Measurements from ENCODE around the gene HES3. TPM values are rescaled to one million over a fixed set of nuclear protein-coding genes. Genes with fewer than 3 reads are reported as not detected.

The HES3 gene
- total and polyA plus RNA-seq, 2 of the 4 experiments (the other 2 are of a cell fraction) = not detected

GRCh38 chr1:6198646-6199297 is 45.2 kb upstream of the HES3 start (continued):
- no peak for TF ChIP-seq CEBPB (IDR thresholded peaks at IDR 0.05; ENCODE audit: low read depth, low read length)

GRCh38 chr1:6199298-6200187 is 44.4 kb upstream of the HES3 start, which contains the start of gene RPL22:
Gene RPL22, minus strand, starts transcription at chr1:6199595. Its CDS starts 22 bp downstream, at chr1:6199573.
- H3K9me3 ChIP-seq (ENCODE audit: control insufficient read depth, insufficient read depth, low read length) = no peaks in the 10 kb centered on the region
- peak within 1 kb of the TSS; percentile 75 for H2BK5ac ChIP-seq (ENCODE audit: low read depth, low read length, poor library complexity, severe bottlenecking)
- peaks cover 11% of the 10 kb centered on the region for H3K9me1 ChIP-seq (ENCODE audit: insufficient read depth, low read length)
- no TSS peak for BruUV-seq (replicated peaks)
- peak within 1 kb of the TSS; percentile 73 for H2BK120ac ChIP-seq (ENCODE audit: low read depth, low read length)
- ATAC-seq (ENCODE audit: low read depth) (peak; percentile 98), DNase-seq (peak; percentile 99)
- H3K14ac ChIP-seq (replicated peaks; ENCODE audit: low read depth, low read length) = peak within 1 kb of the TSS; percentile 79
- H2AK5ac ChIP-seq (ENCODE audit: low read depth, low read length) = peak within 1 kb of the TSS; percentile 98
- H4K8ac ChIP-seq (ENCODE audit: low read depth in 2 of 2, low read length in 2 of 2) = peak within 1 kb of the TSS; percentile 99
- peak within 1 kb of the TSS; percentile 82 for H4K5ac ChIP-seq (ENCODE audit: low read depth, low read length)
- no peak for TF ChIP-seq NFE2L2 (IDR thresholded peaks at IDR 0.05; ENCODE audit: low read depth, low read length)
- TF ChIP-seq USF2 (IDR thresholded peaks at IDR 0.05; ENCODE audit: low read depth, low read length) = peak; percentile 83
- peak; percentile 86 for TF ChIP-seq POLR2A (IDR thresholded peaks at IDR 0.05; ENCODE audit: low read depth, low read length)
- no peak for TF ChIP-seq RAD21 (IDR thresholded peaks at IDR 0.05; ENCODE audit: low read length)
- peak; percentile 96 for TF ChIP-seq MXI1 (IDR thresholded peaks at IDR 0.05; ENCODE audit: borderline replicate concordance, low read depth, low read length)
- peak; percentile 92; the same call in 1 of the 2 replicates for TF ChIP-seq CHD1 (IDR thresholded peaks at IDR 0.05; ENCODE audit: low read depth, low read length)
- TF ChIP-seq BHLHE40 (IDR thresholded peaks at IDR 0.05; ENCODE audit: low read depth, low read length) = peak; percentile 98
- no peak; the same call in 1 of the 2 replicates for TF ChIP-seq MAZ (IDR thresholded peaks at IDR 0.05; ENCODE audit: borderline replicate concordance, low read depth, low read length)
- WGBS, 2 experiments (ENCODE audit: extremely low coverage in 2 of 2, insufficient read length in 1 of 2) = 0% methylated on average over 22 of the region's 53 CpGs; no CpG with 5 or more reads in 1 of the 2 experiments
- CTCF ChIA-PET = no interaction called here
- intact Hi-C loops (cut with micrococcal nuclease) = loop anchor here (2.0 to 5.0 kb wide), 2 partner anchors 35 to 82 kb away; partner anchors contain the start of gene ICMT
- peak within 1 kb of the TSS; percentile 70 for H3K4me3 ChIP-seq (ENCODE audit: insufficient read depth, low read depth, low read length)
- H3K56ac ChIP-seq (ENCODE audit: extremely low read depth, insufficient read depth, low read length) = peak within 1 kb of the TSS; percentile 91
- H4K20me1 ChIP-seq (ENCODE audit: insufficient read depth, low read length) = peaks cover 21% of the 10 kb centered on the region; the same call in 1 of the 2 replicates
- H2BK20ac ChIP-seq (ENCODE audit: low read depth, low read length) = peak within 1 kb of the TSS; percentile 35
- POLR2A ChIA-PET (ENCODE audit: unreplicated experiment) = no interaction called here
- peak within 1 kb of the TSS; percentile 93 for H4K91ac ChIP-seq (ENCODE audit: insufficient read depth, low read depth, low read length)
- peaks cover 11 to 36% of the 10 kb centered on the region in 2 experiments for H3K79me1 ChIP-seq (ENCODE audit: low read depth in 1 of 2, low read length in 2 of 2)
- H3K4me1 ChIP-seq (ENCODE audit: control insufficient read depth, insufficient read depth, low read length) = peaks cover 4% of the 10 kb centered on the region; the same call in 1 of the 2 replicates
- peak within 1 kb of the TSS; percentile 92 for H3K4ac ChIP-seq (ENCODE audit: low read depth, low read length)
- peaks cover 8% of the 10 kb centered on the region for H3K36me3 ChIP-seq (ENCODE audit: control insufficient read depth, insufficient read depth, low read length)
- H2AFZ ChIP-seq (replicated peaks; ENCODE audit: low read length, poor library complexity) = peak within 1 kb of the TSS; percentile 95
- in situ Hi-C loops (cut with MboI; ENCODE audit: low sequenced_read_pairs) = no loop called here
- peak within 1 kb of the TSS; percentile 2; the same call in 1 of the 2 replicates for H3K18ac ChIP-seq (ENCODE audit: low read depth, low read length)
- peak within 1 kb of the TSS; percentile 95 for H3K4me2 ChIP-seq (ENCODE audit: low read depth, low read length)
- peak within 1 kb of the TSS; percentile 79 for H3K9ac ChIP-seq (ENCODE audit: low read depth, low read length)
- peak within 1 kb of the TSS; percentile 45; the same call in 2 of the 3 replicates for H2BK15ac ChIP-seq (ENCODE audit: low read depth, low read length)
- peak within 1 kb of the TSS; percentile 84 for H3K23ac ChIP-seq (ENCODE audit: low read depth, low read length)
- H3K27ac ChIP-seq (ENCODE audit: insufficient read depth, low read length) = peak within 1 kb of the TSS; percentile 75
- H3K27me3 ChIP-seq (ENCODE audit: control insufficient read depth, insufficient read depth, low read length) = no peaks in the 10 kb centered on the region
- peak within 1 kb of the TSS; percentile 99 for H2AK9ac ChIP-seq (replicated peaks; ENCODE audit: low read depth, low read length, poor library complexity)
- dilution Hi-C loops (cut with HindIII; ENCODE audit: low sequenced_read_pairs, unreplicated experiment) = no loop called here

All from IMR-90 (cell line).